ENCODE measurements around the gene TBC1D22A.
"Not testable (repeated sequence)": the region's sequence is repeated elsewhere in the genome, so short reads cannot be mapped to it uniquely, and the experiment has no call there.

The TBC1D22A gene

DNA sequence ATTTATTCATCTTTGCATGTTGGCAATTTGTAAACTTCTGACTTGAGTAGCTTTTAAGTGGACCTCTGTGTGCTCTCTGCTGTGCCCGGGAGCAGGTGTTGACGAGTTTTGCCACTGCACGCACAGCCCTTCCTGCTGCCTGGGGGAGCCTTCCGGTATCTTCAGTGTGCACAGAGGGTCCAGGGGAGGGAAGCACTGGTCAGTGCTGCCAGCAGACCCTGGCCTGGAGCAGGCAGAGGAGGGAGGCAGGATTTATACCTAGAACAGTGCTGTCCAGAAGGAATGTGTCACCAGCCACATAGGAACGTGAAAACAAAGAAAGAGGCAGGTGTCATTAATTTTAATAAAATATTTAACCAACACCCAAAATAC is 403.6 kb downstream of the TBC1D22A start:
- no peak for DNase-seq

DNA sequence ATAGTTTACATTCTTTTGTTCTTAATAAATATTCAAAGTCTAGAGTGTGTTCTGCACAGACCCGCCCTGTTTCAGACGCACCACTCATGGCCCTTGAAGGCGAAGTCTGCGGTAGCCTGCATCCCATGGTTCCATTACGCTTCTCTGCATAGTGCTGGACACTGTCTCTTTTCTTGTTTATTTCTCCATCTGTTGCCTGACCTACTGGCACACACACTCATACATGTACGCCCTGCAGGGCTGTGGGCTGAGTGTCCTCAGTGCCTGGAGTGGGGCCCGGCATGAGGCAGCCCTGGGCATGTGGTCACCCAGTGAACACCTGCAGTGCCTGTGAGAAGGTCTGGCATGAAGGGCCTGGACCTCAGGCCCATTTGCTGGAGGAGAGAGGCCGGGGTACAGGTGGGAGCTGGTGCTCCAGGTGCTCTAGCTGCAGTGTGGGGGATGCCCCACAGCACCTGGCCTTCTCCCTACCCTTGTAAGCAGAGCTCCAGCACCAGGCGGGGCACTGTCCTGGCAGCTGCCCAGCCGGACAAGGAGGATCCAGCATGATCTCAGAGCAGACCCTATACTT is 404.1 kb downstream of the TBC1D22A start:
- no peak for DNase-seq

DNA sequence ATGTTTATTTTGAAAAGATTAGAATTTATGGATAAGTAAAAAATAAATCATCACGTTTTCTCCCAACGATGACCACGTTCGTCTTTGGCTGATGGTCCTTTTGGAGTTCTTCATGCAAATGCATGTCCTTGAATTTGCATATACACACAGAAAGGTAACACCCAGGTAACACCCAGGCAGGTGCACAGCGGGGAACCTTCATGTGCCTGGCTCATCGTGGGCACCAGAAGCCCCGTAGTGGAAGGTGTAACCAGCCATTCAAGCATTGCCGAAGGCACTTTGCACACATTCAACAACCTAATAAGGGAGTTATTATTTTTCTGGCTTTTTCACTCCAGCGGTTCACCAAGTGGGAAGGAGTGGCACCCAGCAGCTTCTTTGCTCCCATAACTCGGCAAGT is 404.6 kb downstream of the TBC1D22A start:
- DNase-seq = no peak

DNA sequence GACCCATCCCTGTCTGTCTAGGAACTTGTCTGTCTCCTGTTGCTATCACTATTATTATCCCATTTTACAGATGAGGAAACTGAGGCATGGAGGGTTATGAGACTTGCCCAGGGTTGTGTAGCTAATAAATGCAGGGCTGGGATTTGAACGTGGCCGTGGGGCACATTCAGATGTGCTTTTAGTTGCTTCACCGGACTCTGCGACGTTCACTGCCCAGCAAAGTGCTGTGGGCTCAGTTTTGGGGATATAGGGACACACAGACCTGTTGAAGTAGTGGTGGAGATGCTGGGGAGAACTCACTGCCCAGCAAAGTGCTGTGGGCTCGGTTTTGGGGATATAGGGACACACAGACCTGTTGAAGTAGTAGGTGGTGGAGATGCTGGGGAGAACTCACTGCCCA is 405.5 kb downstream of the TBC1D22A start:
- not testable (repeated sequence) for DNase-seq

DNA sequence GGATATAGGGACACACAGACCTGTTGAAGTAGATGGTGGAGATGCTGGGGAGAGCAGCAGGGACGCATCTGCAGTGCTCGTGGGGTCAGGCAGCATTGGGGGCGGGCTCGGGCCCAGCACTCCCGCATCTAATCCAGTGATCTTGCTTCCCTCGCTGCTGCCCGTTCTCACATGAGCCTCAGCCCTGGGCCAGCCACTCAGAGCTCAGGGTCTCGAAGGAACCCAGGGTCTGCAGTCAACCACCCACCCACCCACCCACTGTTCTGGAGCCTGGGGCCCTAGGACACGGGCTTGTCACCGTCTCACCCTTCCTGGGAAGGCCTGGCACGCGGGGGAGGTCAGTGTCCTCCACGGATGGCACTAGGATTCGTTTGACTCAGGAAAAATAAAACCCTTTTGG is 406.0 kb downstream of the TBC1D22A start:
- no peak for DNase-seq

DNA sequence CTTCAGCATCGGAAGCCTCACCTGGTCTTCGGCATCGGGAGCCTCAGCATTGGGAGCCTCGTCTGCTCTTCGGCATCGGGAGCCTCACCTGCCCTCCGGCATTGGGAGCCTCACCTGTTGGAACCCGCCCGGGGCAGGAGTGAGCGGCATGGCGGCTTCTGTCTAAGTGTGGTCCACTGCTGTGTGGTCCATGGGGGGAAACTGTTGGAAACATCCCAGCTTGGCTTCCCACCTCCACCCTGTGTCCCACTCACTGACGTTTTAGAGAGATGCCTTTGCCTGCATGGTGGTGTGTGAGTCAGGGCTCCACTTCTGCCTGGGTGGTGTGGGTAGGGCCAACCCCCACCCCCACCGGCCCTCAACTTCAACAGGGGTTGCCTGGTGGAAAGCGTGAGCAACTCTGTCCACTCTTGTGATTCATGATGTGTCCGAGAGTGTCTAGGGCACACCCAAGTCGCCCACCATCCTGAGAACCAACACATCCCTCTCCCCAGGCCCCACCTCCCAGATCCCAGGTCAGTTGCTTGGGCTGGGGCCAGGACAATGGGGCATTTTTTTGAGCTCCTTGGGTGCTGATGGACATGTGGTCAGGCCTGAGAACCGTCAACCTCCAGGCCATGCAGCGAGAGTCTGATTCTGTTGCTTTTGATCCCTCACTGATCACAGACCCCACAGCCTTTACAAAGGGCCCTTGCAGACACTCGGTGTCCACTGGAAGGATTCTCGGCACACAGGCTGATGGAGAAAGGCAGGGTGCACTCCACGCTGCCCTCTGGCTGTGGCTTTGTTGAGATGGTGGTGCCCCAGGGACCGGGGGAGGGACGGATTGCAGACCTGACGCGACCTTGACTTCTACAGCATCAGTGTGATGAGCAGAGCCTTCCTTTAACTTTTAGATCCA is 406.7 kb downstream of the TBC1D22A start:
- DNase-seq = no peak

DNA sequence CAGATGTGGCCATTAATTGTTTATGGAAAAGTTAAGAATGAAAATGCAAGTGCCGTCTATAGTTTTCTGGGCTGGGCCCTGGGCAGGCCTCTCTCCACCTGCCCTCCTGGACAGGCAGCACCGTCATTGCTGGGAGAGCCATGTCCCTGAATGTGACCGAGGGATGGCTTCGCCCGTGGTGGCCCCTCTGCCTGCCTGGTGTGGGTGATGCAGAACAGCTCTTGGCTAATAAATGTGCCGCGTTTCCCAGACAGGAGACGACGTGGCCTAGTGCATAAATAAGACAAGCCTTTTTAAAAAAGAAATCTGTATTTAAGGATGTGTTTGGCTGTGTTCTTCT is 407.3 kb downstream of the TBC1D22A start:
- no peak for DNase-seq

DNA sequence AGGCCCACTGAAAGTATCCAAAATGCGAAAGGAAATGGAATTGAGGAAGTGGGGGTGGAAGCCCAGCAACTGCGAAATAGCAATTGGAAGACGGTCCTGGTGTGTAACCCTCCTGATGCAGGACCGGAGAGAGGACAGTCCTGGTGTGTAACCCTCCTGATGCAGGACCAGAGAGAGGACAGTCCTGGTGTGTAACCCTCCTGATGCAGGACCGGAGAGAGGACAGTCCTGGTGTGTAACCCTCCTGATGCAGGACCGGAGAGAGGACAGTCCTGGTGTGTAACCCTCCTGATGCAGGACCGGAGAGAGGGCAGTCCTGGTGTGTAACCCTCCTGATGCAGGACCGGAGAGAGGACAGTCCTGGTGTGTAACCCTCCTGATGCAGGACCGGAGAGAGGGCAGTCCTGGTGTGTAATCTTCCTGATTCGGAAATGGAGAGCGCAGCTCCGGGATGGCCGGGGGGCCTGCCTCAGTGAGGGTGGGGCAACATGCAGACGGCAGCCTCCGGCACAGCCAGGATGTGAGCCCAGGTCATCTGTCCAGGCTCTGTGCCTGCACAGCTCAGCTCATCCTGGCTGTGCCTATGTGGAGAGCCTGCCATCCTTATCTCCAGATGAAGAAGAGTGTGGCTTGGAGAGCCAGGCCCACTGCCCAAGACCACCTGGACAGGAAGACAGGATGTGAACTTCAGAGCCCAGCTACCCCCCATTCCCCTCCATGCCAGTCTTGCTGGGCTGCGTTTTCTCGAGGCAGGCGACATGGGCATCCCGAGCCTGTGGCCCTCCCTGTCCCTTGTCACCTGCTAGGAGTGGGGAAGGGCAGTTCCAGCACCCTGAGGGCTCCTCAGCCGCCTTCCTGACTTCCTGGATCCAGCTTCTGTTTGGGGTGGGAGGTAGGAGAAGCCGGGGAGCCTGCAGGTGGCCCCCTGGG is 408.3 kb downstream of the TBC1D22A start:
- not testable (repeated sequence) for DNase-seq

DNA sequence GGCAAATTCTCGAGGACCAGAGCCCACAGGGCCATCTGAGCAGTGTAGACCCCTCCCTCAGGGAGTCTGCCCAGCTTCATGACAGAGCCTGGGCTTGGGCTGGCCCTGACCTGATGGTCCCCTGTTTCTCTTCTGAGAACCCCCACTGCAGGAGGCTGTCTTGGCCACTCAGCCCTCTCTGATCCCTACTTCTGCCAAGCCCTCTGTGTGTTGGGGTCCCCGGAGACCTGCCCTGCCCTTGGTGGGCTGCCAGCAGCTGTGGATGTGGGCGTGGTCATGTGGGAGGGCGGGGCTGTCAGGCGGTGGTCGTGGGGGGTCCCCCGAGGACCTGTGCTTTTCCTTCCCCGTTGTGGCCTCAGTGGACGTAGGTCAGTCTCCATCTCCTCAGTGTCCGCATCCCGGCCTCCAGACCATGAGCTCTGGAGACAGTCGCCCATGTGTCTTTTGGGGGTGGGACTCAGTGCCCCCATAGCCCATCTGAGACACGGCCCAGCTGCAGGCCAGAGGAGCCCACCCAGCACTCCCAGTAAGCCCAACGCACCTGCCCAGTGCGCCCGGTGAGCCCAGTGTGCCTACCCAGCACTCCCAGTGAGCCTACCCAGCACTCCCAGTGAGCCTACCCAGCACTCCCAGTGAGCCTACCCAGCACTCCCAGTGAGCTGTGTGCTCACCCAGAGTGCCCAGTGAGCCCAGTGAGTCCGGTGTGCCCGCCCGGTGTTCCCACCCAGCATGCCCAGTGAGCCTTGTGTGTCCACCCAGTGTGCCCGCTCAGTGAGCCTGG is 409.2 kb downstream of the TBC1D22A start:
- DNase-seq = no peak

DNA sequence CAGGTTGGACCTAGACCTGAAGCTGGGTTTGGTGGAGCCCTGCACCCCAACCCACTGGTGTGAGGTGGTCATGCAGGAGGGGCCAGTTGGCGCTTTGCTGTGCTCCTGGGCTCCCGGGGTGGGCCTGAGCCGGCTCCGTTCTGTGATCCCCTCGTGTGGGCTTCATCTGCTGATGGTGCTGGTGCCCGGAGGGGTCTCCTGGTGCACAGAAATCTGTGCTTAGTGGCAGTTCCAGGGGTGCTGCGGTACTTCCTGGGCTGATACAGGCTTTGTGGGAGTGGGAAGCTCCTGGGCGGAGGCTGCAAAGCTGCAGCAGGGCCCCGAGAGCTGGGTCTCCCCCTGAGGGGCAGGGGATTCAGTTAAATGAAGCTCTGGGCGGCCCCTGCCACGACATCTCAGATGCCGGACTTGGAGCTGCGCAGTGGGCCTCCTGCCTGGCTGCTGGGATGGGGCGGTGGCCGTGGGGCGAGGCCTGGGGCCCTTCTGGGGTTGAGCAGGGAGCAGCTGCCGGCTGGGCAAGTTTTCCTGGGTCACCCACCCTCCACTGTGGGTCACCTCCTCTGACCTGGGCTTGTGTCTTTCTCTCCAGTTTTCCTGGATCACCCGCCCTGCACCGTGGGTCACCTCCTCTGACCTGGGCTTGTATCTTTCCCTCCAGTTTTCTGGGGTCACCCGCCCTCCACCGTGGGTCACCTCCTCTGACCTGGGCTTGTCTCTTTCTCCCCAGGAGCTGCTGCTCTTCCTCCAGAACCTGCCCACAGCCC is 410.5 kb downstream of the TBC1D22A start:
- DNase-seq = no peak

DNA sequence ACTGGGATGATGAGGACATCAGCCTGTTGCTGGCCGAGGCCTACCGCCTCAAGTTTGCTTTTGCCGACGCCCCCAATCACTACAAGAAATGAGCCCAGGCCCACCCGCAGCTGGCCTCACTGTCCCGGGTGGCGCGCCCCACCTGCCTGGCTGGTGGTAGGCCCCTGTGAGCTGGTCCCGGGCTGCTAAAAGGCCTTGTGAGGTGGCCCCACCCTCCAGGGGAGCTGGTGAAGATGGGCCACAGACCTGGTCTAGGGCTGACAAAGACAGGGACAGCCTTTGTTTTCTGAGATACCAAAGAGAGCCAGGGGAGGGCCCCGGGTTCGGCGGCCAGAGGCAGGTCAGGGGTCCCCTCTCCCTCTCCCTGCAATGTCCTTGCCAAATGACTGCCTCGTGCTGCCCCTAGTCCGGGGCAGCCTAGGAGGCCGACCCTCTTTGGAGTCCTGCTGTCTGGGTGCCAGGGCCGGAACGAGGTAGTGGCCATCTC is 411.1 kb downstream of the TBC1D22A start:
- no peak for DNase-seq

DNA sequence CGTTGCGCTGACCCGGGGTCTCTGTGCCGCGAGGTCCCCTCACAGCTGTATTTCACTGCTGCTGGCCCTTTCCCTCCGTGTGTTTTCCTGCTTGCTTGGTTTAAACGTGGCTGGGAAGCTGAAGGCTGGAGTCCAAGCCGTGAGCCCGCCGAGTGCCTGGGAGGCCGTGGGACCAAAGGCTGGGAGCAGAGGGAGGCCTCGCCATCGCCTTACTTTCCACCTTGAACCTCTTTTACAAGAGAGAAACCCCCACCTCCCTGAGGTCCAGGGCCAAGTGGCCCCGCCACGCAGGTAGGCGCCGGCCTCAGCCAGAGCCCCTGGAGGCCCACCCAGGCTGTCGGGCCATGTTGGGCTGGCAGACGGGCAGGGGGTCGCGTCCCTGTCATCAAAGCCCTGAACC is 411.6 kb downstream of the TBC1D22A start:
- no peak for DNase-seq

DNA sequence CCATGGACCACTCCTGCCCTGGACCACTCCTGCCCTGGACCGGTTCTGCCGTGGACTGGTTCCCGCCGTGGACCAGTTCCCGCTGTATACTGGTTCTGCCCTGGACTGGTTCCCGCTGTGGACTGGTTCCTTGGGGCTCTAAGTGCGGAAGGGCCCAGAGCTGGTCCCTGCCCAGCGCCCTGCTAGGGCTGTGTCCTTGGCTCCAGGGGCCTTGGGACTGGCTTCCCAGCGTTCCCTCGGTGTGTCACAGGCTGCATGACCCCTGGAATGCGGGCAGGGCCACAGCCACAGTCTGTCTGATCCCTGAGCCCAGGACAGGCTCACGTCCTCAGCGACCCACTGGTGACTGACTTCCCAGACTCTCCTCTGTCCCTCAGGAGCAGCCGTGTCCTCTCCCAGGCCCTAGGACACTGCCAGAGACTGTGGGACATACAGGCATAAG is 412.2 kb downstream of the TBC1D22A start:
- no peak for DNase-seq

DNA sequence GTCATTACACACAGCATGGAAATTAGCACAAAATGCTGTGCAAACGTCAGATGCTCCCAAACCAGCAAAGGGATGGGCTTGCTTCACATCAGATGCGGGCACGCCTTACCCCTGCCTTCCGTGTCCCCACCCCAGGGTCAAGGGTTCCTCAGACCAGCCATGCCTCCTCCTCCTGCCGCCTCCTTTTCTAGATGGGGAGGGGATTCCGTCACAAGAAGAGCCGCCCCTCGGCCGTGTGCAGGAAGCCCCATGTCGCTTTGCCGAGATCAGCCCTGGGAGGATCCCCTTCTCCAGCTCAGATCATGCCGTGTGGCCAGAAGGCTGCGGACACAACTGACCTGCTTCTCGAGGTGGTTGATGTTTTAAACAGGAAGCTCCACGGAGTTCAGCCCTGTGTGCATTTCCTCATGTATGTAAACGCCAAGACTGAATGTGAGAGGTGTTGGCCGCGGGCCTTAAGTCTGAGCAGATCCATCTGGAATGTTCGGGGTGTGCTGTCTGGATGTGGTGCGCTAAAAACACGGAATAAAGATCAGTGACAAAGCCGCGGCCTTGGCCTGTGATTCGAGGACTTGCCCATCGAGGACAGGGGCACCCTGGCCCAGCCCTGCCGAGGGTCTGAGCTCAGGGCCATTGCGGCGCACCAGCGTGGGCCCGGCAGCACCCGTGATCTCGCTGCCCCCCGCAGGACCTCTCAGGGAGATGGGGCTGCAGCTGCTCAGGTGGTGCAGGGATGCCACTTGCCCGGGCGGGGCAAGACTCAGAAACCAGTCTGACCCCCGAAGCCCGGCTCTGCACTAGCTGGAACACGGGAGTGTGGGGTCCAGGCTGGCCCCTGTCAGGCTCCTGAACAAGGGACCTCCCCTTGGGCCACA is 412.9 kb downstream of the TBC1D22A start:
- no peak for DNase-seq

DNA sequence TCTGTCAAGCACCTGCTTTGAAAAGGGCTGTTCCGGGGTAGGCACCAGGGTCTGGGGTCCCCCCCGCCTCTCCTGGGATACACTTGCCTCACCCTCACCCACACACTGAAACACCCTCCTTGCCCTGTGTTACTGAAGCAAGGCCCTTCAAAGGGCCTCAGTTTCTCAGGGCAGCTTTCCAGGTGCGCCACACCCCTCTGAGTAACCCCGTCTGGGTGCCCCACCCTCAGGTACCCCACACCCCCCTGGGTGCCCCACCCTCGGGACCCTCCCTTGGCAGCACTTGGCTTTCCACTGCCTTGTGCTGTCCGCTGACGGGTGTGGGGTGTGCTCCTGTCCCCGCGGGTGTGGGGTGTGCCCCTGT is 413.6 kb downstream of the TBC1D22A start:
- no peak for DNase-seq

DNA sequence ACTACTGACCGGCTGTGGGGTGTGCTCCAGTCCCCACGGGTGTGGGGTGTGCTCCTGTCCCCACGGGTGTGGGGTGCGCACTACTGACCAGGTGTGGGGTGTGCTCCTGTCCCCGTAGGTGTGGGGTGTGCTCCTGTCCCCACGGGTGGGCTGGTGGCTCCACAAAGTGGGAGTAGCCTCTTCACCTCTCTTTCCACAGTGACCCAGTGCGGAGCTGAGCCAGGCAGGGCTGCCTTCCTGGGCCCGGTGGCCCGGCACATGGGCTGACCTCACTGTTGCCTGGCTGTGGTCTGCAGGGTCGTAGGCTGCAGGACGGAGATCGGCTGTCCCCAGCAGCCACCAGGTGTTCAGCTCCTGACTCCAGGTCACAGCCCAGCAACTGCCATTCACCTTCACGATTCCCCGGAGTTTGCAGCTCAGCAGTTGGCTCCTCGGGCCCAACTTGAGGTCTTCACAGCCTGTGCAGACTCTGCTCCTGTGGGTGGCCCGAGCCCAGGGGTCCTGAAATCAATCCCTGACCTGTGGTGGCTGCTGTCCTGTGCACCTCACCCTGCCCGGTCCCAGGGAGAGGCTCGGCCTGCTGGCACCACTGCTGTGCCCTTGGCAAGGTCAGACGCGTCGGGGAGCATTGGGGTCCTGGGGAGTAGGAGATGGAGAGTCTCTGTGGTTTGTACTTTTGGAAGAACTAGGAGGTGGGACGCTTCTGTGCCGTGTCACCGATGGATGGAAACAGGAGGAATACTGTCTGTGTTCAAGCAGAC is 414.3 kb downstream of the TBC1D22A start:
- DNase-seq = no peak

DNA sequence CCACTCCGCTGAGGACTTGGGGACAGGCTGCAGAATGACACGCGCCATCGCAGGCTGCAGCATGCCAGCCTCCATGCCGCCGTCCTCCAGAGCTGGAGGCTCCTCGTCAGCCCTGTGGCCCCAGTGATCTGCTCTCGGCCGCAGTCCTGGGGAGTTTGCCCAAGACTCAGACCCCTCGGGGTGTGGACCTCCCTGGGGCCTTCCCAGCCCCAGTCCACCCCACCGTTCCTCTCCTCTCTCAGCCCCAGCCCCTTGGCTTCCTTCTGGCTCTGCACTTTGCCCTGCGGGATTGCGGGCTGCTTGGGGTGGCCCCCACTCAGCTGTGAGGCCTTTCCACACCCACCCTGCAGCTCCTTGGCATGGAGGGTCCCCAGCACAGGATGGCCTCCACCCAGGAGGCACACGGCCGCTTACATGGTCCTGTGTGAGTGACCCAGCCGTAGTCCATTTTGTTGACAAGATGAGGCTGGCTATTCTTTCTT is 414.9 kb downstream of the TBC1D22A start:
- DNase-seq = no peak

DNA sequence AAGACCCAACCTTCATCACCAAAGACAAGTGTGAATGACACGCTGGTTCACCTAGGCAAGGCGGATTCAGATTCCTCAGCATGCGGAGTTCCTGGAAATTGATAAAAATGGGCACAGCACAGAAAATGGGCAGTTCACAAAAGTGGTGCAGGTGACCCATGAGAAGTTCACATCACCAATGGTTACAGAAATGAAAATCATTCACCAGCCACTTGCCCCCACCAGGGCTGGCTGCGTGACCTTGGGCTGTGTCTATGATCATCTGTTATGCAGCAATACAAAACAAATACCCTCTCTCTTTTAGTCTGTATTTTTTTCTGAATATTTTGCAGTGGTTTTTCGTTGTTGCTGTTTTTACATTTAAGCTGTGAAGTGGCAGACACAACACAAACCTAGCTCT is 415.9 kb downstream of the TBC1D22A start:
- no peak for DNase-seq

DNA sequence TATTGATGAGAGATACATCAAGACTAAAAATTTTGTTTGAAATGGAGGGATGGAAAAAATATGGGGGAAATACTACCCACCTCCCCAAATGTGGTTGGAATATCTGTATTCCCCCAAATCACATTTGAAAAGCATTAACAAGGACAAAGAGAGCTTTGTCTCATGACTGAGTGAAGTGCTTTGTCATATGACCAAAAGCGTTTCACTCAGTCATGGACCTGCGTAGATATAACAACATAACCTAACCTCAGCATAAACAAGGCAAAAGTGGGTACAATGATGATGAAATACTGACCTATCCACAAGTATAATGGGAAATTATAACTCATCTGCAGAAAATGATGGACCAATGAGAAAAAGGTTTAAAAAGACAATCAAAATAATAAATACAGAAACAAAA is 418.3 kb downstream of the TBC1D22A start:
- no peak for DNase-seq
